ENCODE data around the gene OR6S1. TPM values are rescaled to one million over a fixed set of nuclear protein-coding genes. Genes with fewer than 3 reads are reported as not detected.
A peak's percentile ranks its signal among the peaks of the same experiment; 100 is the strongest.

Gene OR6S1
- total and polyA plus RNA-seq, 4 donors, result not detected

- Histone ChIP-seq H3K9ac (ENCODE audit: low read depth in 1 of 2, low read length in 2 of 2) (peak overlapping the region; percentile 70 to 80), H3K4me1 (ENCODE audit: control insufficient read depth in 4 of 4, insufficient read depth in 4 of 4, low read length in 3 of 4) (peaks cover 0 to 46% (median 24%) of the 10 kb centered on the region in 4 donors), H3K4me3 (ENCODE audit: low read depth in 1 of 3, low read length in 3 of 3) (peak overlapping the region; percentile 81 to 98 (median 85)), H3K9me3 (ENCODE audit: control insufficient read depth in 4 of 4, low read length in 3 of 4) (no peaks in the 10 kb centered on the region), H3K36me3 (ENCODE audit: control insufficient read depth in 4 of 4, insufficient read depth in 3 of 4, low read depth in 1 of 4, low read length in 3 of 4) (no peaks in the 10 kb centered on the region), H3K27ac (ENCODE audit: low read depth in 1 of 2, low read length in 2 of 2) (peak overlapping the region in 1 of 2 donors; percentile 44), H3K27me3 (ENCODE audit: control insufficient read depth in 4 of 4, insufficient read depth in 4 of 4, low read length in 3 of 4) (no peaks in the 10 kb centered on the region)
- peak; percentile 66 for DNase-seq (ENCODE audit: low spot score)
- TF ChIP-seq HNF4A (conservative IDR thresholded peaks at IDR 0.05) (no peak), SP1 (IDR thresholded peaks at IDR 0.05) (no peak), JUND (IDR thresholded peaks at IDR 0.05) (peak in 1 of 2 donors; percentile 34), GABPA (IDR thresholded peaks at IDR 0.05 in 1 of 2, conservative IDR thresholded peaks at IDR 0.05 in 1 of 2) (no peak), RXRA (IDR thresholded peaks at IDR 0.05) (peak in 1 of 2 donors; percentile 27), NR2F2 (IDR thresholded peaks at IDR 0.05) (no peak), MAX (IDR thresholded peaks at IDR 0.05) (no peak), ZBTB33 (IDR thresholded peaks at IDR 0.05) (peak; percentile 15), TAF1 (conservative IDR thresholded peaks at IDR 0.05) (no peak), FOXA2 (IDR thresholded peaks at IDR 0.05) (peak; percentile 29), FOXA1 (IDR thresholded peaks at IDR 0.05) (no peak), YY1 (IDR thresholded peaks at IDR 0.05) (peak; percentile 46), RAD21 (IDR thresholded peaks at IDR 0.05) (peak; percentile 94 to 98), EGR1 (IDR thresholded peaks at IDR 0.05; ENCODE audit: low read depth in 2 of 2) (no peak), HNF4G (IDR thresholded peaks at IDR 0.05) (no peak)
- TF ChIP-seq, protein P1, sequence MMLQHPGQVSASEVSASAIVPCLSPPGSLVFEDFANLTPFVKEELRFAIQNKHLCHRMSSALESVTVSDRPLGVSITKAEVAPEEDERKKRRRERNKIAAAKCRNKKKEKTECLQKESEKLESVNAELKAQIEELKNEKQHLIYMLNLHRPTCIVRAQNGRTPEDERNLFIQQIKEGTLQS (IDR thresholded peaks at IDR 0.05), result peak; percentile 99
- TF ChIP-seq, protein P2, sequence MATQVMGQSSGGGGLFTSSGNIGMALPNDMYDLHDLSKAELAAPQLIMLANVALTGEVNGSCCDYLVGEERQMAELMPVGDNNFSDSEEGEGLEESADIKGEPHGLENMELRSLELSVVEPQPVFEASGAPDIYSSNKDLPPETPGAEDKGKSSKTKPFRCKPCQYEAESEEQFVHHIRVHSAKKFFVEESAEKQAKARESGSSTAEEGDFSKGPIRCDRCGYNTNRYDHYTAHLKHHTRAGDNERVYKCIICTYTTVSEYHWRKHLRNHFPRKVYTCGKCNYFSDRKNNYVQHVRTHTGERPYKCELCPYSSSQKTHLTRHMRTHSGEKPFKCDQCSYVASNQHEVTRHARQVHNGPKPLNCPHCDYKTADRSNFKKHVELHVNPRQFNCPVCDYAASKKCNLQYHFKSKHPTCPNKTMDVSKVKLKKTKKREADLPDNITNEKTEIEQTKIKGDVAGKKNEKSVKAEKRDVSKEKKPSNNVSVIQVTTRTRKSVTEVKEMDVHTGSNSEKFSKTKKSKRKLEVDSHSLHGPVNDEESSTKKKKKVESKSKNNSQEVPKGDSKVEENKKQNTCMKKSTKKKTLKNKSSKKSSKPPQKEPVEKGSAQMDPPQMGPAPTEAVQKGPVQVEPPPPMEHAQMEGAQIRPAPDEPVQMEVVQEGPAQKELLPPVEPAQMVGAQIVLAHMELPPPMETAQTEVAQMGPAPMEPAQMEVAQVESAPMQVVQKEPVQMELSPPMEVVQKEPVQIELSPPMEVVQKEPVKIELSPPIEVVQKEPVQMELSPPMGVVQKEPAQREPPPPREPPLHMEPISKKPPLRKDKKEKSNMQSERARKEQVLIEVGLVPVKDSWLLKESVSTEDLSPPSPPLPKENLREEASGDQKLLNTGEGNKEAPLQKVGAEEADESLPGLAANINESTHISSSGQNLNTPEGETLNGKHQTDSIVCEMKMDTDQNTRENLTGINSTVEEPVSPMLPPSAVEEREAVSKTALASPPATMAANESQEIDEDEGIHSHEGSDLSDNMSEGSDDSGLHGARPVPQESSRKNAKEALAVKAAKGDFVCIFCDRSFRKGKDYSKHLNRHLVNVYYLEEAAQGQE (IDR thresholded peaks at IDR 0.05), result peak; percentile 43
- TF ChIP-seq, protein P3, sequence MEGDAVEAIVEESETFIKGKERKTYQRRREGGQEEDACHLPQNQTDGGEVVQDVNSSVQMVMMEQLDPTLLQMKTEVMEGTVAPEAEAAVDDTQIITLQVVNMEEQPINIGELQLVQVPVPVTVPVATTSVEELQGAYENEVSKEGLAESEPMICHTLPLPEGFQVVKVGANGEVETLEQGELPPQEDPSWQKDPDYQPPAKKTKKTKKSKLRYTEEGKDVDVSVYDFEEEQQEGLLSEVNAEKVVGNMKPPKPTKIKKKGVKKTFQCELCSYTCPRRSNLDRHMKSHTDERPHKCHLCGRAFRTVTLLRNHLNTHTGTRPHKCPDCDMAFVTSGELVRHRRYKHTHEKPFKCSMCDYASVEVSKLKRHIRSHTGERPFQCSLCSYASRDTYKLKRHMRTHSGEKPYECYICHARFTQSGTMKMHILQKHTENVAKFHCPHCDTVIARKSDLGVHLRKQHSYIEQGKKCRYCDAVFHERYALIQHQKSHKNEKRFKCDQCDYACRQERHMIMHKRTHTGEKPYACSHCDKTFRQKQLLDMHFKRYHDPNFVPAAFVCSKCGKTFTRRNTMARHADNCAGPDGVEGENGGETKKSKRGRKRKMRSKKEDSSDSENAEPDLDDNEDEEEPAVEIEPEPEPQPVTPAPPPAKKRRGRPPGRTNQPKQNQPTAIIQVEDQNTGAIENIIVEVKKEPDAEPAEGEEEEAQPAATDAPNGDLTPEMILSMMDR (IDR thresholded peaks at IDR 0.05; ENCODE audit: low read depth, low read length, missing input control), result peak; percentile 99
- WGBS, result under 1% methylated on average over 44 of the region's 44 CpGs
These were observed 32.1 kb downstream of the OR6S1 start for GRCh38 chr14:20609215-20610001.
